A673 (cell line): ENCODE data around the gene MOGAT2. TPM values are rescaled to one million over a fixed set of nuclear protein-coding genes. Genes with fewer than 3 reads are reported as not detected.

Experiments
- BruUV-seq: library from RNA; stranded (reverse); fragments of 400-500 nt; replicated peaks from 2 replicates; lab custom pipeline; 2021; lab: Mats Ljungman, UMichigan
- CTCF ChIA-PET: fragments of 300-600 bp; sonication (Branson Sonifier 250); formaldehyde crosslinking; loops from one replicate; lab custom pipeline; 2022; ENCODE audit warnings: antibody characterized with exemption; lab: Charles Lee
- POLR2A ChIA-PET: fragments of 300-600 bp; sonication (Branson Sonifier 250); formaldehyde crosslinking; loops from one replicate; lab custom pipeline; 2022; ENCODE audit warnings: antibody characterized with exemption; ENCODE audit not compliant: low non-redundant PET; lab: Charles Lee
- DNase-seq: peaks from one replicate; pipeline ENCODE4 v3.0.0-alpha.2; 2015; ENCODE audit warnings: low spot score
- H3K27ac ChIP-seq: fragments of 200-600 bp; sonication (generic); 2 replicates; pipeline ENCODE4 v1.5.1; 2016; ENCODE audit warnings: mixed run types, low read depth, mild to moderate bottlenecking, mixed read lengths, antibody characterized with exemption, low read length; ENCODE audit not compliant: poor library complexity, severe bottlenecking
- H3K27me3 ChIP-seq: fragments of 200-600 bp; sonication (generic); replicated peaks from 2 replicates; pipeline ENCODE4 v1.6.1; 2017; ENCODE audit warnings: mixed run types, low read depth, mild to moderate bottlenecking, mixed read lengths, antibody characterized with exemption, low read length; ENCODE audit not compliant: insufficient read depth, poor library complexity
- H3K36me3 ChIP-seq: fragments of 200-600 bp; sonication (generic); 2 replicates; pipeline ENCODE4 v1.6.1; 2016; ENCODE audit warnings: mixed run types, mild to moderate bottlenecking, mixed read lengths, antibody characterized with exemption, low read length; ENCODE audit not compliant: insufficient read depth, poor library complexity, severe bottlenecking
- H3K4me1 ChIP-seq: fragments of 200-600 bp; sonication (generic); 2 replicates; pipeline ENCODE4 v1.6.1; 2017; ENCODE audit warnings: mixed run types, mild to moderate bottlenecking, mixed read lengths, antibody characterized with exemption, low read length; ENCODE audit not compliant: insufficient read depth, poor library complexity, severe bottlenecking
- H3K4me3 ChIP-seq: fragments of 200-600 bp; sonication (generic); 2 replicates; pipeline ENCODE4 v1.5.1; 2016; ENCODE audit warnings: low read depth, mixed run types, mild to moderate bottlenecking, mixed read lengths, low read length; ENCODE audit not compliant: poor library complexity, severe bottlenecking
- H3K9me3 ChIP-seq: fragments of 200-600 bp; sonication (generic); 2 replicates; pipeline ENCODE4 v1.6.1; 2016; ENCODE audit warnings: mixed run types, low read depth, mild to moderate bottlenecking, mixed read lengths, antibody characterized with exemption, low read length; ENCODE audit not compliant: poor library complexity, severe bottlenecking
- CTCF ChIP-seq: fragments of 300-800, 200-600 bp; sonication (generic); conservative IDR thresholded peaks from 2 replicates; pipeline ENCODE4 v1.5.1; 2017; ENCODE audit warnings: low read depth, mild to moderate bottlenecking, antibody characterized with exemption, low read length, moderate library complexity, mixed read lengths
- EZH2 ChIP-seq: fragments of 200-600 bp; sonication (generic); IDR thresholded peaks from 2 replicates; pipeline ENCODE4 v1.6.1; 2017; ENCODE audit warnings: borderline replicate concordance, low read depth, mild to moderate bottlenecking, mixed read lengths, antibody characterized with exemption, low read length; ENCODE audit not compliant: poor library complexity, severe bottlenecking
- intact Hi-C: fragments of 100-400 bp; cut with micrococcal nuclease; formaldehyde crosslinking; loops from one replicate; pipeline ENCODE4 v1.10.0; 2022; ENCODE audit not compliant: unreplicated experiment
- total RNA-seq: library from RNA; stranded (reverse); gene quantifications from 2 replicates; pipeline ENCODE4 v1.2.3, GENCODE V29; 2021

The MOGAT2 gene
- total RNA-seq, 1 experiment from 2014 or later = not detected

GRCh38 chr11:75778962-75779361 is 61.3 kb downstream of the MOGAT2 start:
- H3K27me3 ChIP-seq = no peaks in the 10 kb centered on the region
- ChIA-PET CTCF (no interaction called here), POLR2A (interaction anchor here (0.7 kb wide), 1 partner anchor 20 kb away, joined by 13 read pairs; no protein-coding TSS in a partner anchor)
- intact Hi-C loops = no loop called here
- no TSS peak for BruUV-seq
- no peak overlapping the region for H3K27ac ChIP-seq
- H3K4me1 ChIP-seq = no peaks in the 10 kb centered on the region
- H3K9me3 ChIP-seq = no peaks in the 10 kb centered on the region
- H3K4me3 ChIP-seq = no peak overlapping the region
- TF ChIP-seq CTCF (no peak), EZH2 (no peak)
- no peak for DNase-seq
- no peaks in the 10 kb centered on the region for H3K36me3 ChIP-seq

GRCh38 chr11:75779960-75780359 is 62.3 kb downstream of the MOGAT2 start:
- Histone ChIP-seq H3K9me3 (no peaks in the 10 kb centered on the region), H3K36me3 (no peaks in the 10 kb centered on the region), H3K27me3 (no peaks in the 10 kb centered on the region), H3K4me3 (no peak overlapping the region), H3K27ac (no peak overlapping the region), H3K4me1 (no peaks in the 10 kb centered on the region)
- TF ChIP-seq CTCF = no peak
- no peak for TF ChIP-seq EZH2
- BruUV-seq = no TSS peak
- CTCF ChIA-PET = no interaction called here
- DNase-seq = no peak
- POLR2A ChIA-PET = no interaction called here
- intact Hi-C loops = no loop called here

- Histone ChIP-seq H3K9me3 (no peaks in the 10 kb centered on the region), H3K27ac (no peak overlapping the region), H3K27me3 (no peaks in the 10 kb centered on the region), H3K4me3 (no peak overlapping the region), H3K36me3 (no peaks in the 10 kb centered on the region), H3K4me1 (no peaks in the 10 kb centered on the region)
- no peak for DNase-seq
- intact Hi-C loops = no loop called here
- ChIA-PET CTCF (no interaction called here), POLR2A (no interaction called here)
- TF ChIP-seq CTCF (no peak), EZH2 (no peak)
- no TSS peak for BruUV-seq
These were observed 63.2 kb downstream of the MOGAT2 start for GRCh38 chr11:75780888-75781287.
